Neural cell (in vitro differentiated cells): ENCODE measurements around the gene PRXL2A. TPM values are rescaled to one million over a fixed set of nuclear protein-coding genes. Genes with fewer than 3 reads are reported as not detected.

Experiments used
- H2AFZ ChIP-seq: fragments of 200-600, 300-800 bp; sonication (generic), shearing (Covaris generic); 2 replicates; pipeline ENCODE4 v1.6.0; 2014; ENCODE audit warnings: low read depth, mild to moderate bottlenecking, antibody characterized with exemption, low read length, moderate library complexity
- H3F3A ChIP-seq: fragments of 200-600 bp; shearing (Covaris generic); 2 replicates; pipeline ENCODE4 v1.6.1; 2016; ENCODE audit warnings: mild to moderate bottlenecking, moderate library complexity, mixed read lengths, antibody characterized with exemption, low read length; ENCODE audit not compliant: insufficient read depth, poor library complexity, severe bottlenecking
- H3K27ac ChIP-seq: fragments of 200-600, 300-800 bp; sonication (generic), shearing (Covaris generic); 2 replicates; pipeline ENCODE4 v1.5.1; 2014; ENCODE audit warnings: mild to moderate bottlenecking, low read length, moderate library complexity
- H3K27me3 ChIP-seq: fragments of 300-800, 200-600 bp; sonication (generic), shearing (Covaris generic); 2 replicates; pipeline ENCODE4 v1.6.0; 2014; ENCODE audit warnings: mild to moderate bottlenecking, low read depth, low read length, moderate library complexity; ENCODE audit not compliant: insufficient read depth
- H3K36me3 ChIP-seq: fragments of 300-800, 200-600 bp; sonication (generic), shearing (Covaris generic); 2 replicates; pipeline ENCODE4 v1.5.1; 2014; ENCODE audit warnings: mild to moderate bottlenecking, antibody characterized with exemption, low read length, moderate library complexity; ENCODE audit not compliant: insufficient read depth
- H3K4me2 ChIP-seq: fragments of 300-800, 200-600 bp; sonication (generic), shearing (Covaris generic); 2 replicates; pipeline ENCODE4 v1.6.0; 2014; ENCODE audit warnings: mild to moderate bottlenecking, low read length
- H3K4me3 ChIP-seq: fragments of 300-800, 200-600 bp; sonication (generic), shearing (Covaris generic); 2 replicates; pipeline ENCODE4 v1.5.1; 2014; ENCODE audit warnings: mild to moderate bottlenecking, low read length, moderate library complexity
- H3K79me2 ChIP-seq: fragments of 200-600 bp; shearing (Covaris generic); replicated peaks from 2 replicates; pipeline ENCODE4 v1.6.0; 2014; ENCODE audit warnings: mild to moderate bottlenecking, low read length, moderate library complexity; ENCODE audit not compliant: insufficient read depth
- H3K9ac ChIP-seq: fragments of 300-800, 200-600 bp; sonication (generic), shearing (Covaris generic); 2 replicates; pipeline ENCODE4 v1.6.1; 2016; ENCODE audit warnings: mild to moderate bottlenecking, low read length, mixed read lengths
- H3K9me2 ChIP-seq: fragments of 200-600 bp; shearing (Covaris generic); 2 replicates; pipeline ENCODE4 v1.6.1; 2016; ENCODE audit warnings: mild to moderate bottlenecking, low read length, mixed read lengths; ENCODE audit not compliant: insufficient read depth
- H3K9me3 ChIP-seq: fragments of 200-600, 300-800 bp; sonication (generic), shearing (Covaris generic); 2 replicates; pipeline ENCODE4 v1.6.1; 2016; ENCODE audit warnings: mild to moderate bottlenecking, mixed run types, low read length, moderate library complexity, mixed read lengths
- H4K20me1 ChIP-seq: fragments of 200-600 bp; shearing (Covaris generic); 2 replicates; pipeline ENCODE4 v1.6.1; 2016; ENCODE audit warnings: mild to moderate bottlenecking, mixed run types; ENCODE audit not compliant: insufficient read depth
- EP300 ChIP-seq: fragments of 450-650 bp; conservative IDR thresholded peaks from 2 replicates; pipeline ENCODE4 v1.6.1; 2014; ENCODE audit warnings: antibody characterized with exemption, mild to moderate bottlenecking, moderate library complexity; ENCODE audit not compliant: poor library complexity, severe bottlenecking
- EZH2 ChIP-seq: fragments of 200-600, 300-800 bp; shearing (Covaris generic), sonication (generic); IDR thresholded peaks from 2 replicates; pipeline ENCODE4 v1.6.1; 2014; ENCODE audit warnings: antibody characterized with exemption, low read length, borderline replicate concordance, mild to moderate bottlenecking; ENCODE audit not compliant: insufficient read depth, poor library complexity, severe bottlenecking
- MXI1 ChIP-seq: fragments of 450-650 bp; conservative IDR thresholded peaks from 2 replicates; pipeline ENCODE4 v1.6.1; 2014; ENCODE audit warnings: antibody characterized with exemption, mild to moderate bottlenecking; ENCODE audit not compliant: poor library complexity, severe bottlenecking
- POLR2AphosphoS5 ChIP-seq: IDR thresholded peaks from 2 replicates; pipeline ENCODE4 v1.6.1; 2012
- RAD21 ChIP-seq: fragments of 450-650 bp; conservative IDR thresholded peaks from 2 replicates; pipeline ENCODE4 v1.6.1; 2014; ENCODE audit warnings: antibody characterized with exemption, mild to moderate bottlenecking, moderate library complexity
- SMC3 ChIP-seq: fragments of 450-650 bp; conservative IDR thresholded peaks from 2 replicates; pipeline ENCODE4 v1.6.1; 2014; ENCODE audit warnings: antibody characterized with exemption, mild to moderate bottlenecking, moderate library complexity; ENCODE audit not compliant: poor library complexity
- TAF1 ChIP-seq: IDR thresholded peaks from 2 replicates; pipeline ENCODE4 v1.6.1; 2012; ENCODE audit warnings: low read depth
- polyA plus RNA-seq: library from polyadenylated mRNA; depleted of rRNA; stranded (reverse); fragments of >200 nt; gene quantifications from 2 replicates; pipeline ENCODE4 v1.2.3, GENCODE V29; 2014
- TF ChIP-seq, protein P1 (sequence below): fragments of 450-650 bp; IDR thresholded peaks from 2 replicates; pipeline ENCODE4 v1.5.1; 2014; ENCODE audit warnings: antibody characterized with exemption, mild to moderate bottlenecking, moderate library complexity; ENCODE audit not compliant: poor library complexity, severe bottlenecking
- TF ChIP-seq, protein P2 (sequence below): IDR thresholded peaks from 2 replicates; pipeline ENCODE4 v1.6.1; 2012; ENCODE audit warnings: borderline replicate concordance

The PRXL2A gene
- polyA plus RNA-seq, 1 donor from 2014 or later = 60.5 TPM

GRCh38 chr10:80441831-80442230, 33.5 kb downstream of the PRXL2A start:
- Histone ChIP-seq H3K79me2 (no peaks in the 10 kb centered on the region), H3F3A (no peaks in the 10 kb centered on the region), H3K4me3 (no peak overlapping the region), H2AFZ (no peak overlapping the region), H3K27me3 (no peaks in the 10 kb centered on the region), H3K9me3 (no peaks in the 10 kb centered on the region), H3K36me3 (no peaks in the 10 kb centered on the region), H4K20me1 (no peaks in the 10 kb centered on the region), H3K4me2 (no peak overlapping the region), H3K9me2 (no peaks in the 10 kb centered on the region), H3K27ac (no peak overlapping the region), H3K9ac (no peak overlapping the region)
- TF ChIP-seq TAF1 (no peak), EZH2 (no peak), POLR2AphosphoS5 (no peak), SMC3 (no peak), RAD21 (no peak), EP300 (no peak), MXI1 (no peak)
- TF ChIP-seq, protein P1, sequence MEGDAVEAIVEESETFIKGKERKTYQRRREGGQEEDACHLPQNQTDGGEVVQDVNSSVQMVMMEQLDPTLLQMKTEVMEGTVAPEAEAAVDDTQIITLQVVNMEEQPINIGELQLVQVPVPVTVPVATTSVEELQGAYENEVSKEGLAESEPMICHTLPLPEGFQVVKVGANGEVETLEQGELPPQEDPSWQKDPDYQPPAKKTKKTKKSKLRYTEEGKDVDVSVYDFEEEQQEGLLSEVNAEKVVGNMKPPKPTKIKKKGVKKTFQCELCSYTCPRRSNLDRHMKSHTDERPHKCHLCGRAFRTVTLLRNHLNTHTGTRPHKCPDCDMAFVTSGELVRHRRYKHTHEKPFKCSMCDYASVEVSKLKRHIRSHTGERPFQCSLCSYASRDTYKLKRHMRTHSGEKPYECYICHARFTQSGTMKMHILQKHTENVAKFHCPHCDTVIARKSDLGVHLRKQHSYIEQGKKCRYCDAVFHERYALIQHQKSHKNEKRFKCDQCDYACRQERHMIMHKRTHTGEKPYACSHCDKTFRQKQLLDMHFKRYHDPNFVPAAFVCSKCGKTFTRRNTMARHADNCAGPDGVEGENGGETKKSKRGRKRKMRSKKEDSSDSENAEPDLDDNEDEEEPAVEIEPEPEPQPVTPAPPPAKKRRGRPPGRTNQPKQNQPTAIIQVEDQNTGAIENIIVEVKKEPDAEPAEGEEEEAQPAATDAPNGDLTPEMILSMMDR = no peak
- TF ChIP-seq, protein P2, sequence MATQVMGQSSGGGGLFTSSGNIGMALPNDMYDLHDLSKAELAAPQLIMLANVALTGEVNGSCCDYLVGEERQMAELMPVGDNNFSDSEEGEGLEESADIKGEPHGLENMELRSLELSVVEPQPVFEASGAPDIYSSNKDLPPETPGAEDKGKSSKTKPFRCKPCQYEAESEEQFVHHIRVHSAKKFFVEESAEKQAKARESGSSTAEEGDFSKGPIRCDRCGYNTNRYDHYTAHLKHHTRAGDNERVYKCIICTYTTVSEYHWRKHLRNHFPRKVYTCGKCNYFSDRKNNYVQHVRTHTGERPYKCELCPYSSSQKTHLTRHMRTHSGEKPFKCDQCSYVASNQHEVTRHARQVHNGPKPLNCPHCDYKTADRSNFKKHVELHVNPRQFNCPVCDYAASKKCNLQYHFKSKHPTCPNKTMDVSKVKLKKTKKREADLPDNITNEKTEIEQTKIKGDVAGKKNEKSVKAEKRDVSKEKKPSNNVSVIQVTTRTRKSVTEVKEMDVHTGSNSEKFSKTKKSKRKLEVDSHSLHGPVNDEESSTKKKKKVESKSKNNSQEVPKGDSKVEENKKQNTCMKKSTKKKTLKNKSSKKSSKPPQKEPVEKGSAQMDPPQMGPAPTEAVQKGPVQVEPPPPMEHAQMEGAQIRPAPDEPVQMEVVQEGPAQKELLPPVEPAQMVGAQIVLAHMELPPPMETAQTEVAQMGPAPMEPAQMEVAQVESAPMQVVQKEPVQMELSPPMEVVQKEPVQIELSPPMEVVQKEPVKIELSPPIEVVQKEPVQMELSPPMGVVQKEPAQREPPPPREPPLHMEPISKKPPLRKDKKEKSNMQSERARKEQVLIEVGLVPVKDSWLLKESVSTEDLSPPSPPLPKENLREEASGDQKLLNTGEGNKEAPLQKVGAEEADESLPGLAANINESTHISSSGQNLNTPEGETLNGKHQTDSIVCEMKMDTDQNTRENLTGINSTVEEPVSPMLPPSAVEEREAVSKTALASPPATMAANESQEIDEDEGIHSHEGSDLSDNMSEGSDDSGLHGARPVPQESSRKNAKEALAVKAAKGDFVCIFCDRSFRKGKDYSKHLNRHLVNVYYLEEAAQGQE = no peak

- Histone ChIP-seq H3K36me3 (no peaks in the 10 kb centered on the region), H3K4me3 (no peak overlapping the region), H3K27ac (no peak overlapping the region), H3K27me3 (no peaks in the 10 kb centered on the region), H4K20me1 (no peaks in the 10 kb centered on the region), H3K9me3 (no peaks in the 10 kb centered on the region), H3K9me2 (no peaks in the 10 kb centered on the region), H2AFZ (no peak overlapping the region), H3K9ac (no peak overlapping the region), H3K4me2 (no peak overlapping the region), H3K79me2 (no peaks in the 10 kb centered on the region), H3F3A (no peaks in the 10 kb centered on the region)
- TF ChIP-seq, protein P1 = no peak
- TF ChIP-seq TAF1 (no peak), MXI1 (no peak), SMC3 (no peak), EZH2 (no peak), POLR2AphosphoS5 (no peak), EP300 (no peak), RAD21 (no peak)
Measured at GRCh38 chr10:80442879-80443278, 34.5 kb downstream of the PRXL2A start.
